ENCODE data around the gene SREBF1.

The SREBF1 gene

GRCh38 chr17:17842111-17842876 lies 5.5 kb upstream of the SREBF1 start:
- TF ChIP-seq CTCF (IDR thresholded peaks at IDR 0.05; ENCODE audit: low read depth, low read length): no peak
- peak overlapping the region; percentile 5; the same call in 1 of the 2 replicates for H3K27ac ChIP-seq
- H3K27me3 ChIP-seq (ENCODE audit: insufficient read depth, low read depth, severe bottlenecking): no peaks in the 10 kb centered on the region
- DNase-seq: peak; percentile 51
- H3K4me3 ChIP-seq (ENCODE audit: low read depth, low read length): no peak overlapping the region
- H3K36me3 ChIP-seq: no peaks in the 10 kb centered on the region
- H3K9me3 ChIP-seq (ENCODE audit: severe bottlenecking): no peaks in the 10 kb centered on the region

- H3K27ac ChIP-seq: peak overlapping the region; percentile 15; the same call in 1 of the 2 replicates
Measured at GRCh38 chr17:17841601-17842025, 4.8 kb upstream of the SREBF1 start.

GRCh38 chr17:17840751-17841591 lies 4.2 kb upstream of the SREBF1 start:
- Histone ChIP-seq H3K36me3 (peaks cover 6% of the 10 kb centered on the region), H3K27me3 (ENCODE audit: insufficient read depth, low read depth, severe bottlenecking) (no peaks in the 10 kb centered on the region), H3K4me3 (ENCODE audit: low read depth, low read length) (peak overlapping the region; percentile 44), H3K27ac (peak overlapping the region; percentile 15), H3K9me3 (ENCODE audit: severe bottlenecking) (no peaks in the 10 kb centered on the region)
- TF ChIP-seq CTCF (IDR thresholded peaks at IDR 0.05; ENCODE audit: low read depth, low read length): no peak
- DNase-seq: peak; percentile 59

More at GRCh38 chr17:17841601-17842025, 4.8 kb upstream of the SREBF1 start:
- H3K36me3 ChIP-seq: peaks cover 2% of the 10 kb centered on the region; the same call in 1 of the 2 replicates
- H3K27me3 ChIP-seq (ENCODE audit: insufficient read depth, low read depth, severe bottlenecking): no peaks in the 10 kb centered on the region
- no peak for TF ChIP-seq CTCF (IDR thresholded peaks at IDR 0.05; ENCODE audit: low read depth, low read length)
- DNase-seq: no peak
- H3K9me3 ChIP-seq (ENCODE audit: severe bottlenecking): no peaks in the 10 kb centered on the region
- H3K4me3 ChIP-seq (ENCODE audit: low read depth, low read length): no peak overlapping the region

- Histone ChIP-seq H3K36me3 (peaks cover 15% of the 10 kb centered on the region), H3K27ac (peak overlapping the region; percentile 75), H3K27me3 (ENCODE audit: insufficient read depth, low read depth, severe bottlenecking) (no peaks in the 10 kb centered on the region), H3K9me3 (ENCODE audit: severe bottlenecking) (no peaks in the 10 kb centered on the region), H3K4me3 (ENCODE audit: low read depth, low read length) (peak overlapping the region; percentile 44)
- DNase-seq: peak; percentile 86
- TF ChIP-seq CTCF (IDR thresholded peaks at IDR 0.05; ENCODE audit: low read depth, low read length): no peak
Measured at GRCh38 chr17:17839791-17840707, 3.3 kb upstream of the SREBF1 start.

Measured in WERI-Rb-1 (cell line).